ENCODE data around the gene QRICH1.

The QRICH1 gene

GRCh38 chr3:49132073-49132436 lies 38.2 kb upstream of the QRICH1 start:
- Histone ChIP-seq H3K23ac (ENCODE audit: low read length in 2 of 2) (peak overlapping the region in 1 of 2 experiments; percentile 75), H3K27me3 (ENCODE audit: control insufficient read depth in 1 of 2, insufficient read depth in 1 of 2, low read length in 2 of 2) (no peaks in the 10 kb centered on the region), H3K27ac (ENCODE audit: low read length, poor library complexity, severe bottlenecking) (peak overlapping the region; percentile 91), H4K8ac (ENCODE audit: low read length) (peak overlapping the region; percentile 39), H3K4ac (ENCODE audit: low read depth in 1 of 2, low read length in 2 of 2) (peak overlapping the region; percentile 79 to 95), H3K36me3 (ENCODE audit: control insufficient read depth in 1 of 2, insufficient read depth in 2 of 2, low read depth in 1 of 2, low read length in 2 of 2) (peaks cover 41% of the 10 kb centered on the region in 2 experiments), H3K9me3 (ENCODE audit: control insufficient read depth, low read length) (no peaks in the 10 kb centered on the region), H2AFZ (ENCODE audit: low read depth, low read length) (peak overlapping the region; percentile 2), H2BK15ac (ENCODE audit: low read depth, poor library complexity, severe bottlenecking) (no peak overlapping the region), H2BK120ac (ENCODE audit: low read depth, low read length) (no peak overlapping the region), H2AK5ac (ENCODE audit: low read length, severe bottlenecking) (peak overlapping the region; percentile 60), H3K18ac (ENCODE audit: low read depth in 1 of 2, low read length in 2 of 2) (peak overlapping the region in 1 of 2 experiments; percentile 99), H2BK5ac (ENCODE audit: low read depth, low read length, poor library complexity, severe bottlenecking) (no peak overlapping the region), H4K91ac (ENCODE audit: low read length) (peak overlapping the region; percentile 64), H3K14ac (ENCODE audit: low read length in 2 of 2) (peak overlapping the region in 1 of 2 experiments; percentile 99), H3K4me2 (ENCODE audit: low read length, poor library complexity, severe bottlenecking) (peak overlapping the region; percentile 64), H3K4me1 (ENCODE audit: control insufficient read depth, insufficient read depth, low read depth, low read length) (peaks cover 39% of the 10 kb centered on the region), H3K79me1 (replicated peaks; ENCODE audit: low read length, poor library complexity, severe bottlenecking) (peaks cover 35% of the 10 kb centered on the region), H3K4me3 (ENCODE audit: insufficient read depth in 1 of 2, low read depth in 1 of 2, low read length in 2 of 2) (peak overlapping the region; percentile 73 to 92), H3K9ac (ENCODE audit: low read length) (peak overlapping the region; percentile 90), H2BK12ac (ENCODE audit: low read length in 2 of 2) (peak overlapping the region in 1 of 2 experiments; percentile 70)
- DNase-seq = no peak
- 52% methylated on average over 7 of the region's 9 CpGs for WGBS

GRCh38 chr3:49131576-49131975 lies 37.7 kb upstream of the QRICH1 start:
- Histone ChIP-seq H4K8ac (ENCODE audit: low read length) (no peak overlapping the region), H4K91ac (ENCODE audit: low read length) (peak overlapping the region; percentile 64), H3K27me3 (ENCODE audit: control insufficient read depth in 1 of 2, insufficient read depth in 1 of 2, low read length in 2 of 2) (no peaks in the 10 kb centered on the region), H2BK120ac (ENCODE audit: low read depth, low read length) (no peak overlapping the region), H3K79me1 (replicated peaks; ENCODE audit: low read length, poor library complexity, severe bottlenecking) (peaks cover 36% of the 10 kb centered on the region), H2BK15ac (ENCODE audit: low read depth, poor library complexity, severe bottlenecking) (no peak overlapping the region), H3K9me3 (ENCODE audit: control insufficient read depth, low read length) (no peaks in the 10 kb centered on the region), H3K27ac (ENCODE audit: low read length, poor library complexity, severe bottlenecking) (no peak overlapping the region), H2BK5ac (ENCODE audit: low read depth, low read length, poor library complexity, severe bottlenecking) (no peak overlapping the region), H3K4me1 (ENCODE audit: control insufficient read depth, insufficient read depth, low read depth, low read length) (peaks cover 39% of the 10 kb centered on the region), H2AFZ (ENCODE audit: low read depth, low read length) (no peak overlapping the region), H3K14ac (ENCODE audit: low read length in 2 of 2) (no peak overlapping the region), H3K4me3 (ENCODE audit: insufficient read depth in 1 of 2, low read depth in 1 of 2, low read length in 2 of 2) (peak overlapping the region in 1 of 2 experiments; percentile 92), H2AK5ac (ENCODE audit: low read length, severe bottlenecking) (peak overlapping the region; percentile 24), H3K23ac (ENCODE audit: low read length in 2 of 2) (no peak overlapping the region), H3K4me2 (ENCODE audit: low read length, poor library complexity, severe bottlenecking) (peak overlapping the region; percentile 64), H2BK12ac (ENCODE audit: low read length in 2 of 2) (peak overlapping the region in 1 of 2 experiments; percentile 12), H3K36me3 (ENCODE audit: control insufficient read depth in 1 of 2, insufficient read depth in 2 of 2, low read depth in 1 of 2, low read length in 2 of 2) (peaks cover 46% of the 10 kb centered on the region in 2 experiments), H3K9ac (ENCODE audit: low read length) (peak overlapping the region; percentile 90), H3K4ac (ENCODE audit: low read depth in 1 of 2, low read length in 2 of 2) (peak overlapping the region in 1 of 2 experiments; percentile 79), H3K18ac (ENCODE audit: low read depth in 1 of 2, low read length in 2 of 2) (no peak overlapping the region)
- WGBS = 88% methylated on average over 6 of the region's 6 CpGs
- DNase-seq = no peak

DNA sequence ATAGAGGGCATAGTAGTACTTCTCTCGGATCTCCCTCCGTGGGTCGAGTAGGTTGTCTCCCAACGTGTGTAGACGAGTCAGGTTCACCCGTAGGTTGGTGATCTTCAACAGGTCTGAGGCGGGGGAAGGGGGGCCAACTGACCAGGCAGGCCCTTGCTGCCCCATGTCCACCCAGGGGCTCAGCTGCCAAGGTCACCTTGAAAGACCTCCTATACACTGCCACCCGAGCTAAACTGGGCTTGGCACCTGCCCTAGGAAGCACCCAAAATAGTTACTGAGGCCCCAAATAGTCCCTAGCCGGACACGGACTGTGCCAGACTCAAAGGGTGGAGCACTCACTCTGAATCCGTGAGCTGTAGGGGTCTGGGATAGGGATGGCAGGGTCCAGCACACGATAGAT lies 37.2 kb upstream of the QRICH1 start:
- Histone ChIP-seq H4K8ac (ENCODE audit: low read length) (no peak overlapping the region), H3K4me1 (ENCODE audit: control insufficient read depth, insufficient read depth, low read depth, low read length) (peaks cover 39% of the 10 kb centered on the region), H2BK5ac (ENCODE audit: low read depth, low read length, poor library complexity, severe bottlenecking) (no peak overlapping the region), H3K4me3 (ENCODE audit: insufficient read depth in 1 of 2, low read depth in 1 of 2, low read length in 2 of 2) (peak overlapping the region in 1 of 2 experiments; percentile 92), H3K27ac (ENCODE audit: low read length, poor library complexity, severe bottlenecking) (no peak overlapping the region), H3K4ac (ENCODE audit: low read depth in 1 of 2, low read length in 2 of 2) (no peak overlapping the region), H3K23ac (ENCODE audit: low read length in 2 of 2) (peak overlapping the region in 1 of 2 experiments; percentile 54), H2AK5ac (ENCODE audit: low read length, severe bottlenecking) (no peak overlapping the region), H3K79me1 (replicated peaks; ENCODE audit: low read length, poor library complexity, severe bottlenecking) (peaks cover 41% of the 10 kb centered on the region), H3K36me3 (ENCODE audit: control insufficient read depth in 1 of 2, insufficient read depth in 2 of 2, low read depth in 1 of 2, low read length in 2 of 2) (peaks cover 51% of the 10 kb centered on the region in 2 experiments), H3K9ac (ENCODE audit: low read length) (peak overlapping the region; percentile 10), H3K14ac (ENCODE audit: low read length in 2 of 2) (no peak overlapping the region), H2AFZ (ENCODE audit: low read depth, low read length) (no peak overlapping the region), H2BK120ac (ENCODE audit: low read depth, low read length) (no peak overlapping the region), H4K91ac (ENCODE audit: low read length) (no peak overlapping the region), H3K27me3 (ENCODE audit: control insufficient read depth in 1 of 2, insufficient read depth in 1 of 2, low read length in 2 of 2) (no peaks in the 10 kb centered on the region), H2BK12ac (ENCODE audit: low read length in 2 of 2) (no peak overlapping the region), H3K4me2 (ENCODE audit: low read length, poor library complexity, severe bottlenecking) (no peak overlapping the region), H3K9me3 (ENCODE audit: control insufficient read depth, low read length) (no peaks in the 10 kb centered on the region), H3K18ac (ENCODE audit: low read depth in 1 of 2, low read length in 2 of 2) (no peak overlapping the region), H2BK15ac (ENCODE audit: low read depth, poor library complexity, severe bottlenecking) (no peak overlapping the region)
- no peak for DNase-seq
- 98% methylated on average over 12 of the region's 12 CpGs for WGBS

- no peak overlapping the region for H3K18ac ChIP-seq (ENCODE audit: low read depth in 1 of 2, low read length in 2 of 2)
These were observed 31.3 kb upstream of the QRICH1 start for GRCh38 chr3:49124991-49125670.

More at GRCh38 chr3:49124991-49125670, 31.3 kb upstream of the QRICH1 start:
- Histone ChIP-seq H2BK12ac (ENCODE audit: low read length in 2 of 2) (no peak overlapping the region), H3K23ac (ENCODE audit: low read length in 2 of 2) (no peak overlapping the region), H3K14ac (ENCODE audit: low read length in 2 of 2) (no peak overlapping the region), H3K36me3 (ENCODE audit: control insufficient read depth in 1 of 2, insufficient read depth in 2 of 2, low read depth in 1 of 2, low read length in 2 of 2) (peaks cover 86 to 89% of the 10 kb centered on the region in 2 experiments), H3K4ac (ENCODE audit: low read depth in 1 of 2, low read length in 2 of 2) (no peak overlapping the region), H2BK120ac (ENCODE audit: low read depth, low read length) (no peak overlapping the region), H2AK5ac (ENCODE audit: low read length, severe bottlenecking) (no peak overlapping the region), H3K27ac (ENCODE audit: low read length, poor library complexity, severe bottlenecking) (no peak overlapping the region), H4K91ac (ENCODE audit: low read length) (no peak overlapping the region), H3K4me3 (ENCODE audit: insufficient read depth in 1 of 2, low read depth in 1 of 2, low read length in 2 of 2) (no peak overlapping the region), H3K4me2 (ENCODE audit: low read length, poor library complexity, severe bottlenecking) (no peak overlapping the region), H3K4me1 (ENCODE audit: control insufficient read depth, insufficient read depth, low read depth, low read length) (peaks cover 14% of the 10 kb centered on the region), H3K27me3 (ENCODE audit: control insufficient read depth in 1 of 2, insufficient read depth in 1 of 2, low read length in 2 of 2) (no peaks in the 10 kb centered on the region), H3K79me1 (replicated peaks; ENCODE audit: low read length, poor library complexity, severe bottlenecking) (peaks cover 46% of the 10 kb centered on the region), H2BK15ac (ENCODE audit: low read depth, poor library complexity, severe bottlenecking) (no peak overlapping the region), H3K9ac (ENCODE audit: low read length) (no peak overlapping the region), H4K8ac (ENCODE audit: low read length) (no peak overlapping the region), H3K9me3 (ENCODE audit: control insufficient read depth, low read length) (no peaks in the 10 kb centered on the region), H2AFZ (ENCODE audit: low read depth, low read length) (no peak overlapping the region), H2BK5ac (ENCODE audit: low read depth, low read length, poor library complexity, severe bottlenecking) (no peak overlapping the region)
- DNase-seq = no peak
- WGBS = 91% methylated on average over 12 of the region's 14 CpGs

All from mesenchymal stem cell (in vitro differentiated cells and primary cell).